GM21786 (cell line): ENCODE results near the gene MAGEE2.
"Not testable (repeated sequence)": the region's sequence is repeated elsewhere in the genome, so short reads cannot be mapped to it uniquely, and the experiment has no call there.

ENCODE experiments used
- ATAC-seq: cut with Tn5 transposase; IDR thresholded peaks from one replicate; pipeline ENCODE4 v1.9.1; 2021; ENCODE audit not compliant: unreplicated experiment

Gene MAGEE2

GRCh38 chrX:75784680-75785491 lies at the start of gene MAGEE2:
MAGEE2 (minus strand) TSS chrX:75785254; CDS start chrX:75785051, 203 bp downstream.
- ATAC-seq = no peak

GRCh38 chrX:75786290-75786689 lies 1.2 kb upstream of the MAGEE2 start:
- ATAC-seq = no peak

GRCh38 chrX:75781611-75782010 lies 3.4 kb downstream of the MAGEE2 start:
- ATAC-seq = no peak

GRCh38 chrX:75768063-75768462 lies 17.0 kb downstream of the MAGEE2 start:
- ATAC-seq = not testable (repeated sequence)

GRCh38 chrX:75748431-75748830 lies 36.6 kb downstream of the MAGEE2 start:
- ATAC-seq = no peak

GRCh38 chrX:75746891-75747639 lies 38.0 kb downstream of the MAGEE2 start:
- peak; percentile 81 for ATAC-seq
